NCI-H446 (cell line): ENCODE results near the gene PIGV.

ENCODE experiments used
- DNase-seq, 2 experiments: peaks; one replicate each; lab custom pipeline; 2025; lab: John Stamatoyannopoulos, UW

The PIGV gene

GRCh38 chr1:26774462-26774861, 13.3 kb upstream of the PIGV start:
- DNase-seq = no peak

GRCh38 chr1:26775666-26776065, 12.1 kb upstream of the PIGV start:
- DNase-seq = no peak

- no peak for DNase-seq
Observed at GRCh38 chr1:26779098-26779668, 8.6 kb upstream of the PIGV start.

- no peak for DNase-seq
Observed at GRCh38 chr1:26780344-26780957, 7.3 kb upstream of the PIGV start.

- no peak for DNase-seq
Observed at GRCh38 chr1:26781206-26781825, 6.4 kb upstream of the PIGV start.

- no peak for DNase-seq
Observed at GRCh38 chr1:26782521-26783212, 5.1 kb upstream of the PIGV start.

GRCh38 chr1:26783646-26784022, 4.1 kb upstream of the PIGV start:
- DNase-seq = no peak

- peak in 1 of 2 experiments; percentile 32 for DNase-seq
Observed at GRCh38 chr1:26784023-26784871, 3.5 kb upstream of the PIGV start.

- DNase-seq = no peak
Observed at GRCh38 chr1:26784886-26785285, 2.9 kb upstream of the PIGV start.

- DNase-seq = no peak
Observed at GRCh38 chr1:26785611-26786436, 1.9 kb upstream of the PIGV start.

- DNase-seq = no peak
Observed at GRCh38 chr1:26786437-26787380, 1.0 kb upstream of the PIGV start.

GRCh38 chr1:26787381-26787705, 407 bp upstream of the PIGV start:
- peak in 1 of 2 experiments; percentile 68 for DNase-seq

GRCh38 chr1:26788515-26788785, 700 bp downstream of the PIGV start:
- no peak for DNase-seq

GRCh38 chr1:26788836-26789611, 1.3 kb downstream of the PIGV start:
- peak; percentile 88 to 90 for DNase-seq

- DNase-seq = no peak
Observed at GRCh38 chr1:26789612-26789865, 1.8 kb downstream of the PIGV start.

GRCh38 chr1:26789931-26790330, 2.2 kb downstream of the PIGV start:
- DNase-seq = no peak

GRCh38 chr1:26790551-26790953, 2.8 kb downstream of the PIGV start:
- DNase-seq = no peak

- no peak for DNase-seq
Observed at GRCh38 chr1:26791148-26791547, 3.4 kb downstream of the PIGV start.

GRCh38 chr1:26791626-26792025, 3.9 kb downstream of the PIGV start:
- no peak for DNase-seq

GRCh38 chr1:26792924-26793323, 5.2 kb downstream of the PIGV start:
- DNase-seq = no peak
